Measurements from ENCODE around the gene IMPDH2. TPM values are rescaled to one million over a fixed set of nuclear protein-coding genes. Genes with fewer than 3 reads are reported as not detected.

Gene IMPDH2
- total and polyA plus RNA-seq, 2 of the 4 experiments (the other 2 are of a cell fraction) = 190 to 296 TPM

GRCh38 chr3:48999085-48999858, 29.9 kb downstream of the IMPDH2 start:
- no peak overlapping the region for H2AK5ac ChIP-seq (ENCODE audit: low read depth, low read length)
- H4K5ac ChIP-seq (ENCODE audit: low read depth, low read length) = no peak overlapping the region
- no peaks in the 10 kb centered on the region for H3K9me3 ChIP-seq (ENCODE audit: control insufficient read depth, insufficient read depth, low read length)
- H3K27ac ChIP-seq (ENCODE audit: insufficient read depth, low read length) = no peak overlapping the region
- in situ Hi-C loops (cut with MboI; ENCODE audit: low sequenced_read_pairs) (no loop called here), intact Hi-C loops (cut with micrococcal nuclease) (no loop called here), dilution Hi-C loops (cut with HindIII; ENCODE audit: low sequenced_read_pairs, unreplicated experiment) (no loop called here)
- no peak overlapping the region for H2BK120ac ChIP-seq (ENCODE audit: low read depth, low read length)
- peaks cover 6% of the 10 kb centered on the region; the same call in 1 of the 2 replicates for H3K36me3 ChIP-seq (ENCODE audit: control insufficient read depth, insufficient read depth, low read length)
- no peak overlapping the region for H3K14ac ChIP-seq (replicated peaks; ENCODE audit: low read depth, low read length)
- no peak overlapping the region for H3K4me3 ChIP-seq (ENCODE audit: insufficient read depth, low read depth, low read length)
- no peak overlapping the region for H4K91ac ChIP-seq (ENCODE audit: insufficient read depth, low read depth, low read length)
- no peak overlapping the region for H2BK15ac ChIP-seq (ENCODE audit: low read depth, low read length)
- ATAC-seq (ENCODE audit: low read depth) (no peak), DNase-seq (no peak)
- H3K4me1 ChIP-seq (ENCODE audit: control insufficient read depth, insufficient read depth, low read length) = no peaks in the 10 kb centered on the region
- H4K8ac ChIP-seq (ENCODE audit: low read depth in 2 of 2, low read length in 2 of 2) = no peak overlapping the region
- H2AK9ac ChIP-seq (replicated peaks; ENCODE audit: low read depth, low read length, poor library complexity) = no peak overlapping the region
- WGBS, 2 experiments (ENCODE audit: extremely low coverage in 2 of 2, insufficient read length in 1 of 2) = 77% methylated on average over 3 of the region's 8 CpGs; no CpG with 5 or more reads in 1 of the 2 experiments
- no peak overlapping the region for H2AFZ ChIP-seq (replicated peaks; ENCODE audit: low read length, poor library complexity)
- TF ChIP-seq MAFK (IDR thresholded peaks at IDR 0.05; ENCODE audit: low read depth, low read length) = no peak
- no peak for TF ChIP-seq POLR2A (IDR thresholded peaks at IDR 0.05; ENCODE audit: low read depth, low read length)
- TF ChIP-seq SMC3 (IDR thresholded peaks at IDR 0.05; ENCODE audit: low read depth, low read length) = no peak
- no peak for TF ChIP-seq RFX5 (IDR thresholded peaks at IDR 0.05; ENCODE audit: low read depth, low read length)
- no peak for TF ChIP-seq ELK1 (IDR thresholded peaks at IDR 0.05; ENCODE audit: borderline replicate concordance, low read depth, low read length)
- no peak for TF ChIP-seq RCOR1 (IDR thresholded peaks at IDR 0.05; ENCODE audit: insufficient replicate concordance, low read length)
- no peak for TF ChIP-seq CTCF (conservative IDR thresholded peaks at IDR 0.05; ENCODE audit: low read depth, low read length)
- TF ChIP-seq CHD1 (IDR thresholded peaks at IDR 0.05; ENCODE audit: low read depth, low read length) = no peak
- no peak for TF ChIP-seq USF2 (IDR thresholded peaks at IDR 0.05; ENCODE audit: low read depth, low read length)
- no peak for TF ChIP-seq MXI1 (IDR thresholded peaks at IDR 0.05; ENCODE audit: borderline replicate concordance, low read depth, low read length)
- no peak for TF ChIP-seq MAZ (IDR thresholded peaks at IDR 0.05; ENCODE audit: borderline replicate concordance, low read depth, low read length)
- TF ChIP-seq FOS (IDR thresholded peaks at IDR 0.05; ENCODE audit: low read depth, low read length) = no peak
- no peak for TF ChIP-seq NFE2L2 (IDR thresholded peaks at IDR 0.05; ENCODE audit: low read depth, low read length)
- no peak for TF ChIP-seq CEBPB (IDR thresholded peaks at IDR 0.05; ENCODE audit: low read depth, low read length)
- no peaks in the 10 kb centered on the region; the same call in 1 of the 2 replicates for H3K9me1 ChIP-seq (ENCODE audit: insufficient read depth, low read length)
- ChIA-PET POLR2A (ENCODE audit: unreplicated experiment) (no interaction called here), CTCF (no interaction called here)
- no peak overlapping the region for H2BK20ac ChIP-seq (ENCODE audit: low read depth, low read length)
- H3K23ac ChIP-seq (ENCODE audit: low read depth, low read length) = no peak overlapping the region
- H4K20me1 ChIP-seq (ENCODE audit: insufficient read depth, low read length) = no peaks in the 10 kb centered on the region; the same call in 1 of the 2 replicates
- H3K27me3 ChIP-seq (ENCODE audit: control insufficient read depth, insufficient read depth, low read length) = no peaks in the 10 kb centered on the region
- no peak overlapping the region for H3K56ac ChIP-seq (ENCODE audit: extremely low read depth, insufficient read depth, low read length)
- no peak overlapping the region for H3K4ac ChIP-seq (ENCODE audit: low read depth, low read length)
- no peak overlapping the region for H2BK5ac ChIP-seq (ENCODE audit: low read depth, low read length, poor library complexity, severe bottlenecking)
- no peak overlapping the region for H3K18ac ChIP-seq (ENCODE audit: low read depth, low read length)
- BruUV-seq (replicated peaks) = no TSS peak
- H3K79me1 ChIP-seq (ENCODE audit: low read depth in 1 of 2, low read length in 2 of 2) = peaks cover 32 to 41% of the 10 kb centered on the region in 2 experiments
- H3K9ac ChIP-seq (ENCODE audit: low read depth, low read length) = no peak overlapping the region
- H3K4me2 ChIP-seq (ENCODE audit: low read depth, low read length) = no peak overlapping the region

Measured in IMR-90 (cell line).